GM18861 (cell line): ENCODE data around the gene SRR.

Source experiments
- ATAC-seq: cut with Tn5 transposase; IDR thresholded peaks from one replicate; pipeline ENCODE4 v1.9.1; 2021; ENCODE audit not compliant: unreplicated experiment

Gene SRR

GRCh38 chr17:2369551-2370210 lies 65.9 kb downstream of the SRR start:
- no peak for ATAC-seq

DNA sequence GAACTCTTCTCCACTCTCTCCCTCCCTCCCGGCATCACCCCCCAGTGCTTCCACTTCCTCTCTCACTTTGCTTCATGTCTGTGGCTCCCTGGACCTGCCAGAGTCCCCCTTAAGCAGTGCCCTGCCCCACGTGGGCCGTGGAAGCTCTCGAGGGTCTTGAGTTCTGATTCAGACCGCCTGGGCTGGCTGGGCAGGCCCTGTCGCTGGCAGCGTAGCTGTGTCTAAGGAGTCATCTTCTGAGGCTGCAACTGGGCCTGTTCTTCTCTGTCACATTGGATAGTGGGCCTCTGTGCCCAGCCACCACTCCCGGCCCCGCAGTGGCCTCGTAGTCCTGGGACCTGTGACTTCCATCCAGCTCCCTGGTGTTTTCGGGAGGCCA lies 66.5 kb downstream of the SRR start:
- no peak for ATAC-seq

GRCh38 chr17:2371183-2372130 lies 67.7 kb downstream of the SRR start:
- ATAC-seq: no peak

GRCh38 chr17:2372180-2372579 lies 68.4 kb downstream of the SRR start:
- no peak for ATAC-seq

DNA sequence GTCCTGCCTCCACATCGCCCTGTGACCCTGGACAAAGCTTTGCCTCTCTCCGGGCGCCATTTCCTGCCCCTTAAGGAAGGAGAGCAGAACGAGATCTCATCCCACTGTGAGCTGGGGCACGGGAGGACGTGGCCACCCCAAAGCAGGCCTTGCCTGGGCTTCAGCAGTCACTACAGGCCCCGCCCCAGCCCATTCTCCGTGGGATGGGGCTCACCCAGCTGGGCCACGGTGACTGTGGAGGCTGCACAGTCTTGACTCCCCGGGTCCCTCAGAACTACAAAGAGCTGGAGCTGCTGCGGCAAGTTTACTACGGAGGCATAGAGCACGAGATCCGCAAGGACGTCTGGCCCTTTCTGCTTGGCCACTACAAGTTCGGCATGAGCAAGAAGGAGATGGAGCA lies 68.9 kb downstream of the SRR start:
- ATAC-seq: no peak

DNA sequence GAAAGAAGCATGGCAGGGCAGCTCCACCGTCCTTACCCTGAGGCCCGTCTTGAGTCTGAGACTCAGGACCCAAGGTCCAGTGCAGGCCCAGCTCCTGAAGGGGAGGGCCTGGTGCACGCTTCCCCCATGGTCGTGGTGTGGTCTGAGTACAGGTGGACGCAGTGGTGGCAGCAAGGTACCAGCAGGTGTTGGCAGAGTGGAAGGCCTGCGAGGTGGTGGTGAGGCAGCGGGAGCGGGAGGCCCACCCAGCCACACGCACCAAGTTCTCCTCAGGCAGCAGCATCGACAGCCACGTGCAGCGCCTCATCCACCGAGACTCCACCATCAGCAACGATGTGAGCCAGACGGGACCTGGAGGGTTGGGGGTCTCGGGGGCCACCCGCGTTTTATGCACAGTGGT lies 69.4 kb downstream of the SRR start:
- no peak for ATAC-seq
